K562 (cell line): ENCODE measurements around the gene TMEM208.

ENCODE experiments used
- CTCF ChIP-seq, 3 experiments: IDR thresholded peaks in 2 of 3; conservative IDR thresholded peaks in 1 of 3; 2 replicates each; pipeline ENCODE4 v1.5.1; 2011 to 2012; ENCODE audit warnings: low read length in 3 of 3, mild to moderate bottlenecking in 3 of 3, control low read depth in 2 of 3, improper control_type of control experiment in 1 of 3, inconsistent platforms in 1 of 3, low read depth in 1 of 3, mixed read lengths in 1 of 3, moderate library complexity in 1 of 3; ENCODE audit not compliant: insufficient read depth in 2 of 3
- FOXJ3 ChIP-seq: sonication (generic); formaldehyde crosslinking; IDR thresholded peaks from 2 replicates; pipeline ENCODE4 v1.4.0; 2020; ENCODE audit warnings: mild to moderate bottlenecking, missing genetic modification reagents
- MNT ChIP-seq, 2 experiments: fragments of 450-650 bp; conservative IDR thresholded peaks; 2 replicates each; pipeline ENCODE4 v1.6.1; 2017; ENCODE audit warnings: mild to moderate bottlenecking in 2 of 2, moderate library complexity in 2 of 2
- POLR2A ChIP-seq: fragments of 450-650 bp; conservative IDR thresholded peaks from 2 replicates; pipeline ENCODE4 v1.6.1; 2016
- RBFOX2 ChIP-seq: fragments of 200-400 bp; formaldehyde crosslinking; IDR thresholded peaks from 2 replicates; pipeline ENCODE4 v1.6.1; 2017; ENCODE audit warnings: low read depth, mild to moderate bottlenecking, low read length, moderate library complexity
- SRSF9 ChIP-seq: fragments of 200-400 bp; formaldehyde crosslinking; IDR thresholded peaks from 2 replicates; pipeline ENCODE4 v1.6.1; 2017; ENCODE audit warnings: low read depth, low read length, borderline replicate concordance
- ZNF232 ChIP-seq: sonication (generic); formaldehyde crosslinking; IDR thresholded peaks from 2 replicates; pipeline ENCODE4 v1.8.0; 2022; ENCODE audit warnings: mild to moderate bottlenecking, missing genetic modification reagents
- ZNF764 ChIP-seq: fragments of 250-450 bp; sonication (Bioruptor Pico); IDR thresholded peaks from 2 replicates; pipeline ENCODE4 v1.4.0; 2020; ENCODE audit warnings: low read depth, mild to moderate bottlenecking, moderate library complexity
- ZNF766 ChIP-seq: fragments of 200-800 bp; sonication (Bioruptor generic); conservative IDR thresholded peaks from 2 replicates; pipeline ENCODE4 v1.6.1; 2016; ENCODE audit warnings: missing genetic modification characterization, missing compliant biosample characterization

- TF ChIP-seq POLR2A: no peak
- TF ChIP-seq CTCF (IDR thresholded peaks at IDR 0.05 in 2 of 3, conservative IDR thresholded peaks at IDR 0.05 in 1 of 3; ENCODE audit: insufficient read depth in 2 of 3, low read depth in 1 of 3, low read length in 3 of 3): no peak
- no peak for TF ChIP-seq FOXJ3
- no peak for TF ChIP-seq ZNF232 (CRISPR knock-in tag)
- TF ChIP-seq ZNF766: no peak
- no peak for TF ChIP-seq ZNF764
- no peak for TF ChIP-seq SRSF9
- TF ChIP-seq MNT (conservative IDR thresholded peaks at IDR 0.05): no peak
- TF ChIP-seq RBFOX2: no peak
These were observed 12.0 kb downstream of the TMEM208 start for GRCh38 chr16:67238806-67239470.
